HG03460 (cell line): Measurements from ENCODE around the gene IL22RA1.

Source experiments
- ATAC-seq: cut with Tn5 transposase; IDR thresholded peaks from one replicate; pipeline ENCODE4 v1.9.1; 2021; ENCODE audit not compliant: unreplicated experiment

Gene IL22RA1

GRCh38 chr1:24142546-24143534 is at the start of gene IL22RA1:
Gene IL22RA1, minus strand, starts transcription at chr1:24143140. Its CDS starts 58 bp downstream, at chr1:24143082.
- ATAC-seq, result no peak

GRCh38 chr1:24191860-24192259 is 48.9 kb upstream of the IL22RA1 start:
- no peak for ATAC-seq

- ATAC-seq, result peak; percentile 53
These were observed 48.1 kb upstream of the IL22RA1 start for GRCh38 chr1:24190983-24191461.

- no peak for ATAC-seq
These were observed 46.6 kb upstream of the IL22RA1 start for GRCh38 chr1:24189528-24189927.

- no peak for ATAC-seq
These were observed 44.3 kb upstream of the IL22RA1 start, which contains the start of gene IFNLR1 for GRCh38 chr1:24186993-24187790. Gene IFNLR1, minus strand, starts transcription at chr1:24187289. Its CDS starts 41 bp downstream, at chr1:24187248.

- ATAC-seq, result no peak
These were observed 43.7 kb upstream of the IL22RA1 start for GRCh38 chr1:24186711-24186992.

GRCh38 chr1:24186031-24186710 is 43.2 kb upstream of the IL22RA1 start:
- ATAC-seq, result no peak

- ATAC-seq, result no peak
These were observed 42.1 kb upstream of the IL22RA1 start for GRCh38 chr1:24185076-24185475.

- ATAC-seq, result no peak
These were observed 39.1 kb upstream of the IL22RA1 start for GRCh38 chr1:24182061-24182460.

- ATAC-seq, result no peak
These were observed 38.7 kb upstream of the IL22RA1 start for GRCh38 chr1:24181619-24182018.

GRCh38 chr1:24180676-24181075 is 37.7 kb upstream of the IL22RA1 start:
- no peak for ATAC-seq

GRCh38 chr1:24179251-24179840 is 36.4 kb upstream of the IL22RA1 start:
- no peak for ATAC-seq

GRCh38 chr1:24178407-24178806 is 35.5 kb upstream of the IL22RA1 start:
- ATAC-seq, result no peak

GRCh38 chr1:24177161-24177560 is 34.2 kb upstream of the IL22RA1 start:
- ATAC-seq, result no peak

- no peak for ATAC-seq
These were observed 32.3 kb upstream of the IL22RA1 start for GRCh38 chr1:24175033-24175755.

GRCh38 chr1:24173638-24174575 is 31.0 kb upstream of the IL22RA1 start:
- no peak for ATAC-seq

GRCh38 chr1:24172598-24172997 is 29.7 kb upstream of the IL22RA1 start:
- ATAC-seq, result no peak

- ATAC-seq, result no peak
These were observed 26.3 kb upstream of the IL22RA1 start for GRCh38 chr1:24169286-24169685.

- ATAC-seq, result no peak
These were observed 25.3 kb upstream of the IL22RA1 start for GRCh38 chr1:24168245-24168644.
